GM23338 (cell line): ENCODE measurements around the gene DNAH8. TPM values are rescaled to one million over a fixed set of nuclear protein-coding genes. Genes with fewer than 3 reads are reported as not detected.

ENCODE experiments used
- ATAC-seq: fragments of 200-7000 bp; cut with Tn5 transposase; 3 replicates; pipeline ENCODE4 v1.9.1; 2020
- DNase-seq: peaks from one replicate; pipeline ENCODE4 v3.0.0-alpha.2; 2015; ENCODE audit warnings: low spot score
- H2AFZ ChIP-seq: fragments of 200-600 bp; sonication (generic); 2 replicates; pipeline ENCODE4 v1.8.0; 2016; ENCODE audit warnings: antibody characterized with exemption, mild to moderate bottlenecking, moderate library complexity
- H3F3A ChIP-seq: fragments of 200-600 bp; sonication (generic); replicated peaks from 2 replicates; pipeline ENCODE4 v1.8.0; 2017; ENCODE audit warnings: antibody characterized with exemption, mixed run types, low read depth
- H3K27ac ChIP-seq: fragments of 200-600 bp; sonication (generic); 2 replicates; pipeline ENCODE4 v1.6.1; 2016; ENCODE audit warnings: low read depth
- H3K27me3 ChIP-seq: fragments of 200-600 bp; sonication (generic); 2 replicates; pipeline ENCODE4 v1.8.0; 2016; ENCODE audit warnings: mild to moderate bottlenecking, mixed run types, moderate library complexity; ENCODE audit not compliant: insufficient read depth
- H3K36me3 ChIP-seq: fragments of 200-600 bp; sonication (generic); 2 replicates; pipeline ENCODE4 v1.8.0; 2016; ENCODE audit warnings: mild to moderate bottlenecking; ENCODE audit not compliant: insufficient read depth
- H3K4me1 ChIP-seq: fragments of 200-600 bp; sonication (generic); 2 replicates; pipeline ENCODE4 v1.8.0; 2016; ENCODE audit warnings: mild to moderate bottlenecking, moderate library complexity; ENCODE audit not compliant: insufficient read depth
- H3K4me2 ChIP-seq: fragments of 200-600 bp; sonication (generic); 2 replicates; pipeline ENCODE4 v1.7.1; 2017; ENCODE audit warnings: mixed run types
- H3K4me3 ChIP-seq: fragments of 200-600 bp; sonication (generic); 2 replicates; pipeline ENCODE4 v1.6.1; 2016; ENCODE audit warnings: mixed run types
- H3K79me2 ChIP-seq: fragments of 200-600 bp; sonication (generic); replicated peaks from 2 replicates; pipeline ENCODE4 v1.8.0; 2017; ENCODE audit warnings: mild to moderate bottlenecking; ENCODE audit not compliant: insufficient read depth
- H3K9me2 ChIP-seq: fragments of 200-600 bp; sonication (generic); 2 replicates; pipeline ENCODE4 v1.8.0; 2017; ENCODE audit not compliant: insufficient read depth
- H4K20me1 ChIP-seq: fragments of 200-600 bp; sonication (generic); replicated peaks from 2 replicates; pipeline ENCODE4 v1.8.0; 2017; ENCODE audit warnings: mild to moderate bottlenecking; ENCODE audit not compliant: insufficient read depth
- H3K27ac Mint-ChIP-seq: 2 replicates; pipeline ENCODE4 v1.8.0; 2020; ENCODE audit warnings: inconsistent platforms, mild to moderate bottlenecking, moderate library complexity, mixed read lengths
- H3K27me3 Mint-ChIP-seq: 3 replicates; pipeline ENCODE4 v1.8.0; 2022; ENCODE audit warnings: low read depth, mild to moderate bottlenecking, moderate library complexity, mixed read lengths, inconsistent platforms; ENCODE audit not compliant: insufficient read depth, poor library complexity
- H3K36me3 Mint-ChIP-seq: 3 replicates; pipeline ENCODE4 v1.8.0; 2021; ENCODE audit warnings: low read depth, mild to moderate bottlenecking, inconsistent platforms, moderate library complexity, mixed read lengths
- H3K4me1 Mint-ChIP-seq: 3 replicates; pipeline ENCODE4 v1.8.0; 2020; ENCODE audit warnings: mild to moderate bottlenecking, inconsistent platforms, mixed read lengths
- H3K4me3 Mint-ChIP-seq: 3 replicates; pipeline ENCODE4 v1.8.0; 2021; ENCODE audit warnings: moderate library complexity, mild to moderate bottlenecking, inconsistent platforms, mixed read lengths
- H3K9me3 Mint-ChIP-seq: 3 replicates; pipeline ENCODE4 v1.8.0; 2020; ENCODE audit warnings: moderate library complexity, mild to moderate bottlenecking, inconsistent platforms, mixed read lengths
- CREB1 ChIP-seq: fragments of 250-450 bp; sonication (Bioruptor Pico); IDR thresholded peaks from 2 replicates; pipeline ENCODE4 v1.5.0; 2020; ENCODE audit warnings: low read depth, mild to moderate bottlenecking, moderate library complexity
- CTCF ChIP-seq, 2 experiments: fragments of 200-600 bp in 1 of 2; sonication (generic) in 1 of 2; conservative IDR thresholded peaks; 2 replicates each; pipeline versions ENCODE4 v1.5.1 to v1.6.1; 2016 to 2017; ENCODE audit warnings: antibody characterized with exemption in 2 of 2, low read depth in 2 of 2, mild to moderate bottlenecking in 2 of 2, moderate library complexity in 1 of 2
- ETS1 ChIP-seq: IDR thresholded peaks from 2 replicates; pipeline ENCODE4 v1.6.1; 2016; ENCODE audit warnings: antibody characterized with exemption
- EZH2 ChIP-seq: fragments of 200-600 bp; sonication (generic); IDR thresholded peaks from one replicate; pipeline ENCODE4 v1.8.0; 2017; ENCODE audit warnings: antibody characterized with exemption, mild to moderate bottlenecking, low read depth; ENCODE audit not compliant: unreplicated experiment
- EZH2phosphoT487 ChIP-seq: fragments of 200-600 bp; sonication (generic); IDR thresholded peaks from one replicate; pipeline ENCODE4 v1.8.1; 2018; ENCODE audit warnings: antibody characterized with exemption; ENCODE audit not compliant: unreplicated experiment
- JUNB ChIP-seq: IDR thresholded peaks from one replicate; pipeline ENCODE4 v1.6.1; 2016; ENCODE audit warnings: antibody characterized with exemption; ENCODE audit not compliant: unreplicated experiment
- NANOG ChIP-seq: IDR thresholded peaks from 2 replicates; pipeline ENCODE4 v1.6.1; 2016; ENCODE audit warnings: antibody characterized with exemption, borderline replicate concordance
- POLR2AphosphoS5 ChIP-seq: IDR thresholded peaks from 2 replicates; pipeline ENCODE4 v1.6.1; 2016; ENCODE audit warnings: antibody characterized with exemption, low read depth
- REST ChIP-seq: IDR thresholded peaks from one replicate; pipeline ENCODE4 v1.6.1; 2018; ENCODE audit warnings: antibody characterized with exemption; ENCODE audit not compliant: unreplicated experiment
- STAT1 ChIP-seq: IDR thresholded peaks from one replicate; pipeline ENCODE4 v1.6.1; 2016; ENCODE audit warnings: antibody characterized with exemption; ENCODE audit not compliant: unreplicated experiment
- ZNF114 ChIP-seq: fragments of 250-450 bp; sonication (Bioruptor Pico); IDR thresholded peaks from 2 replicates; pipeline ENCODE4 v1.5.0; 2020; ENCODE audit warnings: mild to moderate bottlenecking, moderate library complexity
- ZNF331 ChIP-seq: fragments of 250-450 bp; sonication (Bioruptor Pico); IDR thresholded peaks from 2 replicates; pipeline ENCODE4 v1.5.0; 2020; ENCODE audit warnings: low read depth, mild to moderate bottlenecking, moderate library complexity
- ZNF462 ChIP-seq: fragments of 250-450 bp; sonication (Bioruptor Pico); IDR thresholded peaks from 2 replicates; pipeline ENCODE4 v1.5.0; 2020; ENCODE audit warnings: mild to moderate bottlenecking, moderate library complexity
- polyA plus RNA-seq: library from polyadenylated mRNA; unstranded; fragments of >200 nt; fragmentation: Nextera tagmentation; extraction: Ambion mirVana; gene quantifications from 2 replicates; pipeline ENCODE4 v1.2.1, GENCODE V29; 2016
- total RNA-seq: library from RNA; depleted of rRNA; stranded (reverse); fragments of >200 nt; shearing (Covaris generic); gene quantifications from 2 replicates; pipeline ENCODE4 v1.2.3, GENCODE V29; 2014

DNAH8 gene
- total and polyA plus RNA-seq, 2 experiments from 2014 or later = 0.02 TPM; not detected in 1

GRCh38 chr6:38697846-38698245, 17.3 kb upstream of the DNAH8 start:
- H3K4me1 ChIP-seq = no peaks in the 10 kb centered on the region
- H2AFZ ChIP-seq = no peak overlapping the region
- no peaks in the 10 kb centered on the region for H3K27me3 ChIP-seq
- no peaks in the 10 kb centered on the region for H3F3A ChIP-seq
- H4K20me1 ChIP-seq = peaks cover 51% of the 10 kb centered on the region
- H3K9me2 ChIP-seq = no peaks in the 10 kb centered on the region
- H3K27ac ChIP-seq = no peak overlapping the region
- no peak for TF ChIP-seq EZH2phosphoT487
- no peak for TF ChIP-seq STAT1
- TF ChIP-seq JUNB = no peak
- no peak for TF ChIP-seq CTCF (conservative IDR thresholded peaks at IDR 0.05; ENCODE audit: low read depth in 2 of 2)
- TF ChIP-seq EZH2 = no peak
- no peak for TF ChIP-seq CREB1 (CRISPR knock-in tag)
- no peak for TF ChIP-seq ZNF114
- TF ChIP-seq ETS1 = no peak
- no peak for TF ChIP-seq NANOG
- TF ChIP-seq POLR2AphosphoS5 = no peak
- no peak for TF ChIP-seq ZNF462
- TF ChIP-seq REST = no peak
- TF ChIP-seq ZNF331 (CRISPR knock-in tag) = no peak
- DNase-seq = no peak
- H3K36me3 ChIP-seq = 0 out of 2 replicates have a peak, but pooled peaks cover 4% of the 10 kb centered on the region
- H3K27ac Mint-ChIP-seq = no peak overlapping the region
- peaks cover 3% of the 10 kb centered on the region for H3K27me3 Mint-ChIP-seq
- peaks cover 11% of the 10 kb centered on the region for H3K9me3 Mint-ChIP-seq
- H3K4me1 Mint-ChIP-seq = peaks cover 2% of the 10 kb centered on the region; the same call in 1 of the 3 replicates
- H3K36me3 Mint-ChIP-seq = peaks cover 44% of the 10 kb centered on the region
- peaks cover 96% of the 10 kb centered on the region for H3K79me2 ChIP-seq
- no peak overlapping the region for H3K4me3 ChIP-seq
- no peak overlapping the region for H3K4me3 Mint-ChIP-seq
- no peak for ATAC-seq
- no peak overlapping the region for H3K4me2 ChIP-seq
